ENCODE data around the gene FREM3. TPM values are rescaled to one million over a fixed set of nuclear protein-coding genes. Genes with fewer than 3 reads are reported as not detected.

Gene FREM3
- total RNA-seq, 4 donors from 2014 or later = not detected

- H3K27ac ChIP-seq = no peak overlapping the region
- no peak for TF ChIP-seq POLR2AphosphoS5 (IDR thresholded peaks at IDR 0.05)
- no peak for TF ChIP-seq EP300 (IDR thresholded peaks at IDR 0.05; ENCODE audit: low read depth)
- TF ChIP-seq CTCF (IDR thresholded peaks at IDR 0.05) = no peak
- no peaks in the 10 kb centered on the region for H3K27me3 ChIP-seq
- in situ Hi-C loops (cut with MboI; ENCODE audit: low pct_ligation_motif_present in 1 of 4, low pct_unique_long_range_greater_than_20kb in 1 of 4, low sequenced_read_pairs in 3 of 4) (no loop called here), intact Hi-C loops (cut with DNase I; ENCODE audit: low total_unique reads) (no loop called here)
- no peaks in the 10 kb centered on the region for H3K36me3 ChIP-seq
- H3K4me3 ChIP-seq = no peak overlapping the region
- DNase-seq = no peak
- 89 to 100% methylated on average over 1 to 4 of the region's 4 CpGs for whole genome bisulfite sequencing, 2 donors (ENCODE audit: low coverage in 1 of 2)
- H3K4me1 ChIP-seq = no peaks in the 10 kb centered on the region
- no peaks in the 10 kb centered on the region for H3K9me3 ChIP-seq
These were observed 42.1 kb downstream of the FREM3 start for GRCh38 chr4:143658336-143658735.

- WGBS, 2 donors (ENCODE audit: low coverage in 1 of 2) = 64 to 68% methylated on average over 1 of the region's 1 CpG
- no peak overlapping the region for H3K4me3 ChIP-seq
- H3K4me1 ChIP-seq = no peaks in the 10 kb centered on the region
- intact Hi-C loops (cut with DNase I; ENCODE audit: low total_unique reads) (no loop called here), in situ Hi-C loops (cut with MboI; ENCODE audit: low pct_ligation_motif_present in 1 of 4, low pct_unique_long_range_greater_than_20kb in 1 of 4, low sequenced_read_pairs in 3 of 4) (no loop called here)
- no peaks in the 10 kb centered on the region for H3K9me3 ChIP-seq
- no peaks in the 10 kb centered on the region for H3K36me3 ChIP-seq
- no peak for DNase-seq
- H3K27me3 ChIP-seq = no peaks in the 10 kb centered on the region
- TF ChIP-seq EP300 (IDR thresholded peaks at IDR 0.05; ENCODE audit: low read depth) (no peak), CTCF (IDR thresholded peaks at IDR 0.05) (no peak), POLR2AphosphoS5 (IDR thresholded peaks at IDR 0.05) (no peak), POLR2A (IDR thresholded peaks at IDR 0.05) (no peak)
- no peak overlapping the region for H3K27ac ChIP-seq
These were observed 45.9 kb downstream of the FREM3 start for GRCh38 chr4:143654571-143654970.

GRCh38 chr4:143653031-143653430 lies 47.4 kb downstream of the FREM3 start:
- Histone ChIP-seq H3K4me3 (no peak overlapping the region), H3K4me1 (no peaks in the 10 kb centered on the region), H3K27me3 (no peaks in the 10 kb centered on the region), H3K36me3 (no peaks in the 10 kb centered on the region), H3K27ac (no peak overlapping the region), H3K9me3 (no peaks in the 10 kb centered on the region)
- TF ChIP-seq CTCF (IDR thresholded peaks at IDR 0.05) (no peak), POLR2AphosphoS5 (IDR thresholded peaks at IDR 0.05) (no peak), POLR2A (IDR thresholded peaks at IDR 0.05) (no peak), EP300 (IDR thresholded peaks at IDR 0.05; ENCODE audit: low read depth) (no peak)
- intact Hi-C loops (cut with DNase I; ENCODE audit: low total_unique reads) = no loop called here
- 80 to 92% methylated on average over 1 to 3 of the region's 3 CpGs for WGBS, 2 donors (ENCODE audit: low coverage in 1 of 2)
- in situ Hi-C loops (cut with MboI; ENCODE audit: low pct_ligation_motif_present in 1 of 4, low pct_unique_long_range_greater_than_20kb in 1 of 4, low sequenced_read_pairs in 3 of 4) = no loop called here
- DNase-seq = no peak

- Histone ChIP-seq H3K27me3 (no peaks in the 10 kb centered on the region), H3K4me3 (no peak overlapping the region), H3K9me3 (no peaks in the 10 kb centered on the region), H3K27ac (no peak overlapping the region), H3K36me3 (no peaks in the 10 kb centered on the region), H3K4me1 (no peaks in the 10 kb centered on the region)
- TF ChIP-seq POLR2AphosphoS5 (IDR thresholded peaks at IDR 0.05) (no peak), POLR2A (IDR thresholded peaks at IDR 0.05) (no peak)
- in situ Hi-C loops (cut with MboI; ENCODE audit: low pct_ligation_motif_present in 1 of 4, low pct_unique_long_range_greater_than_20kb in 1 of 4, low sequenced_read_pairs in 3 of 4) (no loop called here), intact Hi-C loops (cut with DNase I; ENCODE audit: low total_unique reads) (no loop called here)
- DNase-seq = no peak
These were observed 57.1 kb downstream of the FREM3 start for GRCh38 chr4:143643399-143643798.

GRCh38 chr4:143642611-143643010 lies 57.9 kb downstream of the FREM3 start:
- 76 to 80% methylated on average over 1 of the region's 1 CpG for WGBS, 2 donors (ENCODE audit: low coverage in 1 of 2)
- H3K27ac ChIP-seq = no peak overlapping the region
- no peaks in the 10 kb centered on the region for H3K9me3 ChIP-seq
- H3K36me3 ChIP-seq = no peaks in the 10 kb centered on the region
- no peak overlapping the region for H3K4me3 ChIP-seq
- intact Hi-C loops (cut with DNase I; ENCODE audit: low total_unique reads) (no loop called here), in situ Hi-C loops (cut with MboI; ENCODE audit: low pct_ligation_motif_present in 1 of 4, low pct_unique_long_range_greater_than_20kb in 1 of 4, low sequenced_read_pairs in 3 of 4) (no loop called here)
- TF ChIP-seq POLR2AphosphoS5 (IDR thresholded peaks at IDR 0.05) = no peak
- TF ChIP-seq POLR2A (IDR thresholded peaks at IDR 0.05) = no peak
- no peak for TF ChIP-seq EP300 (IDR thresholded peaks at IDR 0.05; ENCODE audit: low read depth)
- no peak for TF ChIP-seq CTCF (IDR thresholded peaks at IDR 0.05)
- no peaks in the 10 kb centered on the region for H3K4me1 ChIP-seq
- H3K27me3 ChIP-seq = no peaks in the 10 kb centered on the region
- DNase-seq = no peak

All from transverse colon (tissue), 4 donors.